ENCODE results near the gene SPG21. TPM values are rescaled to one million over a fixed set of nuclear protein-coding genes. Genes with fewer than 3 reads are reported as not detected.
"Not testable (repeated sequence)": the region's sequence is repeated elsewhere in the genome, so short reads cannot be mapped to it uniquely, and the experiment has no call there.

The SPG21 gene, protein sequence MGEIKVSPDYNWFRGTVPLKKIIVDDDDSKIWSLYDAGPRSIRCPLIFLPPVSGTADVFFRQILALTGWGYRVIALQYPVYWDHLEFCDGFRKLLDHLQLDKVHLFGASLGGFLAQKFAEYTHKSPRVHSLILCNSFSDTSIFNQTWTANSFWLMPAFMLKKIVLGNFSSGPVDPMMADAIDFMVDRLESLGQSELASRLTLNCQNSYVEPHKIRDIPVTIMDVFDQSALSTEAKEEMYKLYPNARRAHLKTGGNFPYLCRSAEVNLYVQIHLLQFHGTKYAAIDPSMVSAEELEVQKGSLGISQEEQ
- 49.5 TPM for total RNA-seq

DNA sequence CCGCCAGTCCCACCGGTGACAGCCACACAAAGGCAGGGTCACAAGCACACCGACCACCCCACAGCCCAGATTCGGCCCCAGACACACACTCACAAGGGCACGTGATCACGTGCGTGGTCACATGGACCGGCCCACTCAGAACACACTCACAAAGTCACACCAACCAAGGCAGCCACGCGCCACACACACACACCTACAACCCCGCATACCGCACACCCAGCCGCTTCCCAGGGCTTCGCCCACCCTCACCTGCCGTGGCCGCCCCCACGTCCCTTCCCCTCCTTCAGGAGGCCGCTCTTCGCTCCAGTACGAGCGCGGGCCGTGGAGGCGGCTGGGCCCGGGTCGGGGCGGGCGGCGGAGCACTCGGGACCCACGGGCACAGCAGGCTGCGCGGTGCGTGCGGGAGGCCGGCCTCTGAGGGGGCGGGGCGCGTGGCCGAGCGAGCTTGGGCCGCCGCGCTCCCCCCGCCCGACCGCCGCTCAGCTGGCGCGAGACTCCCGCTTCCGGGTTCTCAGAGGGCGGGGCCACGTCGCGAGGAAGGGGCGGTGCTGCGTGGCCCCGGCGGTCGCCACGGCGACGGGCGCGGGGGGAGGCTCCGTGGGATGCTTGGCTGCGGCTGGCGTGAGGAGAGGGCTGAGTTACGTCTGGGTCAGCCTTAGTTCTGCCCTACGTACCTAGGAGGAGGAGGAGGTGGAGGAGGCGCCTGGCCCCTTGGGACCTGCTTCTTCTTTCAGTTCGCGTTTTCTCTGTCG is at the start of gene SPG21:
SPG21 (minus strand) TSS at position 499 of the 752 bp plus-strand sequence. CDS start 6,345 bp downstream, outside the sequence.
- DNase-seq (ENCODE audit: low read depth in 2 of 3, low spot score in 2 of 3), result peak; percentile 81 to 95 (median 93)

DNA sequence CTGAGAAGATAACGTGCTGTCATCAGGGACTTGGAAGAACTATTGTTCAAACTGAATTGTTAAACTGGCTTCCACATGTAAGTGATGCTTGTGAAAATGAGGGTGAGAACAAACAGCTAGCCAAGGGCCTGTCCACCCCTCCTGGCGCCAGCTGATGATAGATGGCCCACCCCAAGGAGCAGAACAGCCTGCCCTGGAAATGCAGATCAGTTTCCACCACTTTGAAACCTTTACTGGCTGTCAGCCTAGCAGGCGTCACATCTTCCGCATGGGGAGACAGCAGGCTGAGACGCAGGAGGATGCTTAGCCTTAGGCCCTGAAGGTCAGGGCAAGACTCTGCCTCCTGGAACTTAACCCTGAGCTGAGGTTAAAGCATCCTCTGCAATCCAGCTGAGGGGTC is 49.1 kb upstream of the SPG21 start:
- no peak for DNase-seq (ENCODE audit: low read depth in 2 of 3, low spot score in 2 of 3)

DNA sequence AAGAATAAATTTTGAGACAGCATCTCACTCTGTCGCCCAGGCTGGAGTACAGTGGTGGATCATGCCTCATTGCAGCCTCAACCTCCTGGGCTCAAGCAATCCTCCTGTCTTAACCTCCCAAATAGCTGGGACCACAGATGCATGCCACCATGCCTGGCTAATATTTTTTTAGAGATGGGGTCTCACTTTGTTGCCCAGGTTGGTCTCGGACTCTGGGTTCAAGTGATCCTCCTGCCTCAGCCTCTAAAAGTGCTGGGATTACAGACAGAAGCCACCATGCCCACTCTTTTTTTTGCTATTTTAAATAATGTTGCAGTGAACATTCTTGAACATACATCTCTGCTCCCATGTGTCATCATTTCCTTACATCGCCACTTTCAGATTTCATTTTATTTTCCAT is 48.7 kb upstream of the SPG21 start:
- no peak for DNase-seq (ENCODE audit: low read depth in 2 of 3, low spot score in 2 of 3)

DNA sequence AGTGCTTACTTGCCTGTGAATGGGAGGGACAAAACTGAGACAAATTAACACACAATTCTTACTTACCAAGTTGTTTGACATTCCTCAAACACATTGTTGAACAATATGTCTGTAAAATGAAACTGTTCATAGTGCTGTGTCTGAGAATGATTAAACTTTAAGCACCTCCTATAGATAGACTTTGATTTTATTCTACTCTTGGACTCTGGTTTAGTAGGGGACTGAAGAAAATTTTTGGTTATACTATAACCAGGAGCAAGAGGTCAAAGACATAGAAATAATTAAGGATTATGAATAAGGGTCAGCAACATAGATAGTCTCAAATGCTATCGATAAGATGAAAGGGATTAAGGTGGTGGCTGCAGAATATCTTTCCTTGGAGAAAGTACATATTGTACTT is 47.6 kb upstream of the SPG21 start:
- no peak for DNase-seq (ENCODE audit: low read depth in 2 of 3, low spot score in 2 of 3)

DNA sequence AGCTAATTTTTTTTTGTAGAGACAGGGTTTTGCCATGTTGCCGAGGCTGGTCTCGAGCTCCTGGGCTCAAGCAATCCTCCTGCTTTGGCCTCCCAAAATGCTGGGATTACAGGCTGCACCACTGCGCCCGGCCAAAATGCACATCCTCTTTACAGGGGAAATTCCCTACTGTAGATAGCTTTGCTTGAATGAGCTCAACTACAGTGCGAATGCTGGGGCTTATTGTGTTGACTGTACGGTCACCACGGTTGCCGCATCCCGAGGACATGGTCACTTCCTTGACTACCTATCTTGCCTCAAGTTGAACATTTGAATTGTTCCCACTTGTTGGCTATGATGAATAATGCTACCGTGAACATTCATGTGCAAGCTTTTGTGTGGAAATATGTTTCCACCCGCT is 45.0 kb upstream of the SPG21 start:
- DNase-seq (ENCODE audit: low read depth in 2 of 3, low spot score in 2 of 3), result no peak

DNA sequence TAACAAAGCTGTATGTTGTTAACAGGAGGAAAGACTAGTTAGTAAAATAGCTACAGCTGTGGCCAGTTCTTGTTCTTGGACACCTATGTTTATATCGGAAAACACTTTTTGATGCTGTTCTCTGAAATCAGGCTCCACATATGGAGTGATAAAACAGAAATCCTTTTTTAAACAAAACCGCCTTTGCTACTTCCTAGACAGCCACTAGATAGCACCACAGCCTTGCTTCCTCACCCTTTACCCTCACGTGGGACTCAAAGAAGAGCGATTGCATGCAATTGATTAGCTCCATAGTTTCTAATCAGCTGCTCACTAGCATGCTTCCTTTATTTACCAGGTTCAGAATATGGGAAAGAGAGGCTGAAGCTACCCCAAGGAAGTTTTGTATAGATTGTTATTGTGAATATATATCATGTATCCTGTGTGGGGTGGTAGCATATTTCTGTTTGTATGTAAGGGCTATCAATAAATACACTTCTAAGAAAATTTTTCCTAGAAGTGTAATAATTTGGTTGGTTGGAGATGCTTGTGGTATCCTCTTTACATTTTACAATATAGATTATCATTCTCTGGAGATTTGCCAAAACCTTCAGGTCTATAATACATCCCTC is 44.0 kb upstream of the SPG21 start:
- DNase-seq (ENCODE audit: low read depth in 2 of 3, low spot score in 2 of 3), result peak in 1 of 3 donors; percentile 55

DNA sequence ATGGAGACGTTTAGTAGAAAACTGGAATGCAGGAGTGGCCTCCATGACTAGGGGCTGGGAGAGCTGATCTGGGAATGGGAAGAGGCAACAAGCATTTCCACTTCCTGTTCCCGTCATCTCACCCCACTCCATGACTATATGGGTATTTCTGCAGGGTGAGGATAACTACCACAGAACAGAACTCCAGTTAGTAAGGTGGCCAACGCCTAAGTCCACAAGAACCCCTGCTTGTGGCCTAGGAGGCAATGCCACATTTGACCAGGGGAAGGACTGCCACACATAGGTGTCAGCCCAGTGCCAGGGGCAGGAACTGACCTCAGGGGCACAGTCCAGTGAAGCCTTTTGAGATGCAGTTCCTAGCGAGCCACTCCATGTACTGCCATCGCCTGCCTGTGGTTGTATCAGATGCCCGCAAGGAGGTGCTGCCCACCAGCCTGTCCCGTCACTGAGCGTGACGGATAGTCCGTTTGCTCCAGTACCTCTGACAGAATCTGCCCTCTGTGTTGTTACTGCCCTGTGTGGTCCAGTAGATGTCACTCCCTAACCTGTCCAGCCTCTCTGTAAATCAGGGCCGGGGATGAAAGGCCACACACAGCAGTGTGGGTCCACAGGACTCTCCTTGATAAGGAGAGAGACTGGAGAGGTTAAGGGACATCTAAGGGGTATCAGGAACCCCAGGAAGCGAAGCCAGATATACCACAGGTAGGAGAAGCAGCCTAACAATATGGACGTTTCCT is 43.3 kb upstream of the SPG21 start:
- DNase-seq (ENCODE audit: low read depth in 2 of 3, low spot score in 2 of 3), result peak in 2 of 3 donors; percentile 62 to 79

DNA sequence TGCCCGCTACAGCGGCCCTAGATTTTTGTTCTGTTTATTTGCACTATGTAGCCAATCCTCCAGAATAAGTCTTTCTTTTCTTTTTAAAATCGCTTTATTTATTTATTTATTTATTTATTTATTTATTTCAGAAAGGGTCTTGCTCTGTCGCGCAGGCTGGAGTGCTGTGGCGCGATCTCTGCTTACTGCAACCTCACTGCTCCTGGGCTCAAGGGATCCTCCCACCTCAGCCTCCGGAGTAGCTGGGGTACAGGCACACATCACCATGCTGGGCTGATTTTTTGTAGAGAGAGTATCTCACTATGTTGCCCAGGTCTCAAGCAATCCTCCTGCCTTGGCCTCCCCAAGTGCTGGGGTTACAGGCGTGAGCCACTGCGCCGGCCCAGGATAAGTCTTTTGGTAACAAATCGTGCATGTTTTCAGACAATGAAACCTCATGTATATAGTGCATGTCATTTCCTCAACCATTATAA is 40.1 kb upstream of the SPG21 start:
- DNase-seq (ENCODE audit: low read depth in 2 of 3, low spot score in 2 of 3), result no peak

DNA sequence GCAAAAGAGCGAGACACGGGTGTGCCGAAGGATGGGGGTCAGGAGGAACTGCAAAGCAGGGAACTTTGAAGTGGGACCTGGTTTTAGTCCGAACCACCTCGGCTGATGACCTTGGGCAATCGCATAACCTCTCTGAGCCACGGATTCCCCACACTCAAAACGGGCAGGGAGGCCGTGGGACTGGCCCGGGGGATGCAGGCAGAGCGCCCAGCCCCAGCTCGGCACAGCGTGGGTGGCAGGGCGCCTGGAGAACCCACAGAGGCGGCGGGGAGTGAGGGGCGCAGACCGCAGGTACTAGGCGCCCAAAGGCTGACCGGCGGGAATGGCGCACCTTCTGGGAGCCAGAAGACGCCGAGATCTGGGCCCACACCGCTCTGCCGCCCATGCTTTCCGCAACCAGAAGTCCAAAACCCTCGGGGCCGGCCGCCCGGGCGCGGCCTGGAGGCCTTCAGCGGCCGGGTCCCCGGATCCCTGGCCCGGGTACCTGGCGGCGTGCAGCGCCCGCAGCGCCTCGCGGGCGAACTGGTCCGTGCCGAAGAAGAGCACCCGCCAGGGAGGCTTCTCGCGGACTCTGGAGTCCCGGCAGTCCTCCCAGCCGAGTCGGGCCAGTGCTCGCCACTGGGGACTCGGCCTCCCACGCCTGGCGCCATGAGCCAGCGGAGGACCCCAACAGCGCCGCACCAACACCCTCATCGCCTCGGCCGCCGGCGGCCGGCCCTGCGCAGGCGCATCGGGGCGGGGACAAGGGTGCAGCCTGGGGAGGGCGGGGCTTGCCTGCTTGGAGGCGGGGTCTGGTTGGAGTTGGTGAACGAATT is 39.4 kb upstream of the SPG21 start, which contains the start of gene MTFMT:
MTFMT (minus strand) TSS at position 719 of the 815 bp plus-strand sequence; CDS start at position 693, 26 bp downstream.
- DNase-seq (ENCODE audit: low read depth in 2 of 3, low spot score in 2 of 3), result peak; percentile 57 to 93 (median 87)

DNA sequence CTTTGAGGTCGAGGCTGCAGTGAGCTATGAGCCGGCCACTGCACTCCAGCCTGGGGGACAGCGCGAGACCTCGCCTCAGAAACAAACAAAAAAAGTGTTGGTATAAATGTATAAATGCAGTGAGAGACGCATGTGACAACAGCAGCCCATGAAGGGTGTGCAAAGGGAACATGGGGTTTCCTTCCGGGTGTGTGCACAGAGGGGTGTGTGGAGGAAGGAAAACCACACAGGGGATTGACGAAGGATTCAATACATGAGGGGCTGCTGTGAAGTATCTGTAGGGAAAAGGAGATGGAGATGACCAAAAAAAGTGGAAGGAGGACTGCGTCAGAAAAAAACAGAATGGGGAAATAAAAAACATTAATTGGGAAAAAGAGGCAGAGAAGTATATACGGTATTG is 38.6 kb upstream of the SPG21 start:
- no peak for DNase-seq (ENCODE audit: low read depth in 2 of 3, low spot score in 2 of 3)

DNA sequence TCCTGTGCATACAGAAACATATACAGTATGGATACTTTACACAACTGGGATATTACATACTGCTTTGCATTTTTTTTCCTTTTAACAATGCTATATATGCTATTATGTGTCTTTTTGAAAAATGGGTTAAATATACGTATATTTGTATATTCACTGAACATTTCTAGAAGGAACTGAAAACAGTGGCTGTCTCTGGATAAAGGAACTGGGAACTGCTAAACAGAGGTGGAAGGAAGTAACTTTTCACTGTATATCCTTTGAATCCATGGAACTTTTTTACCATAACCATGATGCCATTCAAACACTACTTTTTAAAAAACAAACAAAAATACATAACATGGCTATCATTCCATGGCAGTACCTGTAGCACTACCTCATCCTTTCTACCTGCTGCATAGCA is 37.9 kb upstream of the SPG21 start:
- no peak for DNase-seq (ENCODE audit: low read depth in 2 of 3, low spot score in 2 of 3)

DNA sequence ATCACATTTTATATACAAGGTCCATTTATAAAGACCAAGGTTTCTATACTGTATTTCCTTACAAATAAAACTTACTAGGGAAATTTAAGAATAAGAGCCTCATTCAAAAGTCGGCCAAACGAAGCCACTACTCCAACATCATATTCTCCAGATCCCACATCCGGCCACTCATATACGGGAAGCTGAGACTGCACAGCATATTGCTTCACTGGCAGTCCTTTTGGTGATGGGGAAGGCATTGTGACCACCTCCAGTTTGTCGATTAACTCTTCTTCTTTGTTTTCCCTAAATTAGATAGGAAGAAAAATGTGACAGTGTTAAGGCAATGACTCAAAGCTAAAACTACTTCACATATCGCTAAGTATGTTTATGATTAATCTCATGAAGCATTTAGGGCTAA is 37.0 kb upstream of the SPG21 start:
- DNase-seq (ENCODE audit: low read depth in 2 of 3, low spot score in 2 of 3), result no peak

DNA sequence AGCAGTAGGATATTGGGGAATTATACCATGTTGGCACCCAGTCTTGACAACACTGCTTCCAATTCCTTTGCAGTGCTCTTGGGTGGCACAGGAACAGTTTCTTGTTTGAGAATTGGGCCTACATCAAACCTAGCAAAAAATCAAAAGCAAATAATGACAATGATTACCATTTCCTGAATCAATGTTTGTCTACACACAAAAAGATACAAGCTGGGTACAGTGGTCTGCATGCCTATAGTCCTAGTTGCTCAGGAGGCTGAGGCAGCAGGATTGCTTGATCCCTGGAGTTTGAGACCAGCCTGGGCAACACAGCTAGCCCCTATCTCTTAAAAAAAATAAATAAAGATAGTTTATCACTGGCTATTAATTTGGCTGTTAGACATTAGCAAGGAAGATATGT is 31.8 kb upstream of the SPG21 start:
- DNase-seq (ENCODE audit: low read depth in 2 of 3, low spot score in 2 of 3), result no peak

DNA sequence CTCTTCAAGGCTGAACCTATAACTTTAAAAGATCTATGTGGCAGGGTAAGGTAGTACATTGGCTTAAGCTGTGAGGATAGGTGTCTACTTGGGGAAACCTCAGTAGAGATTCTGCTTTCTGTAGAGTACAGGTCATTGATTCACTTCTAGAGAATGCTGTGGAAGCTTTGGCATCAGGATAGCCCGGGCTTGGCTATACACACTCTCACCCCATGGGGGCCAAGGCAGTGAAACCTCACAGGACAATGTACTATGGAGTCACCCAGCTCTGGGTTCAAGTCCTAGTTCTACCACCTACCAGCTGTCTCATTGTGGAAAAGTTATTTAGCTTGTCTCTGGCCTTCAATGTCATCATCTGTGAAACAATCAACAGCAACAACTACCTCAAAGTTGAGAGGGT is 30.7 kb upstream of the SPG21 start:
- no peak for DNase-seq (ENCODE audit: low read depth in 2 of 3, low spot score in 2 of 3)

DNA sequence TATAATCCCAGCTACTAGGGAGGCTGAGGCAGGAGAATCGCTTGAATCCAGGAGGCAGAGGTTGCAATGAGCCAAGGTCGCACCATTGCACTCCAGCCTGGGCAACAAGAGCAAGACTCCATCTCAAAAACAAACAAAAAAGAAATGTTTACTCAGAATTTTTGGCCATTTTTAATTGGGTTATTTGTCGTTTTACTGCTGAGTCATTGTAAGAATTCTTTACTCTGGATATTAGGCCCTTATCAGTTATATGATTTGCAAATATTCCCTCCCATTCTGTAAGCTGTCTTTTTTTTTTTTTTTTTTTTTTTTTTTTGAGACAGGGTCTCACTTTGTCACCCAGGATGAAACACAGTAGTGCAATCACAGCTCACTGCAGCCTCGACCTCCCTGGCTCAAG is 21.5 kb upstream of the SPG21 start:
- not testable (repeated sequence) for DNase-seq (ENCODE audit: low read depth in 2 of 3, low spot score in 2 of 3)

DNA sequence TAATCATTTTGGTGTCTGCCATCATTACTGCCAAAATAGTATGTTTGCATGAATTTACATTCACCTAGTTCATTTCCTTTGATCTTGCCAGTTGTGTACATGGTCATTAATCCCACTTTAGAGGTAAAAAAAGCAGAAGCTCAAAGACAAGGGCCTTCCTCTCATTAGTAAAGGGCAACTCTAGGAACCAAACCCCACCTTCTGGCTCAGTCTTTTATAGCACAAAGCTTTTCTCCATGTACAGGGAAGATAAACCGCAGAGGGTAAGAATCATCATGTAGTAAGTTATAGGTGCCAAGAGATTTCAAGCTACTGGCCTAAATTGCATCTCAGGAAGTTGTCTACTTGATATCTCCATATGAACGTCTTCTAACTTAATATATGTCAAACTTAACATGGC is 19.3 kb upstream of the SPG21 start:
- DNase-seq (ENCODE audit: low read depth in 2 of 3, low spot score in 2 of 3), result peak in 2 of 3 donors; percentile 41 to 74

DNA sequence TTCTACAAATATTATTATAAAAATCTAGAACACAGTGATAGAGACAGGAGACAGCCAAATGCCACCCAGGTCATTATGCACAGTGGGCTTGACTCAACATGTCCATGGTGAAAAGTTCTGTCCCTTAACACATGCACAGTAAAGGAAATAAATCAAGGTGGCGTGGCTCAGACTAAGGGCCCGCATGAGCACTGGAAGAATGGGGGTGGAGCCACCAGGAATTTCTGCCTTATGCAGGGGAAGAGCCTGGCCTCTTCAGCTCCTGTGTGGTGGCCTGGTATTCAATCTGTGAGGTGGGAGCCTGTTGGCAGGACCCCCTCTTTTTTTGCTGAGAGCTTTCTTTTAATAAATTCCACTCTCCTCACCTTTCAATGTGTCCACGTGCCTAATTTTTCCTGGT is 17.2 kb upstream of the SPG21 start:
- no peak for DNase-seq (ENCODE audit: low read depth in 2 of 3, low spot score in 2 of 3)

DNA sequence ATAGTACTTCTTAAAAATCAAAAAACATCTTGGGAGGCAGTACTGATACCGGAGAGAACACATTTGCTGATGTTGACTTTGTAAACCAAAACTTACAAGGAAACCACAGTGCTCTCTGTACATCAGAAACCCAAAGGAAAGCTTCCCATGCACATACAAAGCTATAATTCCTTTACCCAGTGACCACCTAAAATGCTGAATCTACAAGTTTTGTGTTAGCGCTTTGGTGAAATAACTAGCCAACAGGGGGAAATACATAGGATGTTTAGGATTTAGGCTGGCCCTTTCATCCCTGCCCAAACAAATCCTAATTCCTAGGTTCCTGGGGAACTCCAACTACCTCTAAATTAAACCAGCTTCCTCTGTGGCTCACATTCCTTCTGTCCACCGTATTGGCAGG is 15.3 kb upstream of the SPG21 start:
- no peak for DNase-seq (ENCODE audit: low read depth in 2 of 3, low spot score in 2 of 3)

DNA sequence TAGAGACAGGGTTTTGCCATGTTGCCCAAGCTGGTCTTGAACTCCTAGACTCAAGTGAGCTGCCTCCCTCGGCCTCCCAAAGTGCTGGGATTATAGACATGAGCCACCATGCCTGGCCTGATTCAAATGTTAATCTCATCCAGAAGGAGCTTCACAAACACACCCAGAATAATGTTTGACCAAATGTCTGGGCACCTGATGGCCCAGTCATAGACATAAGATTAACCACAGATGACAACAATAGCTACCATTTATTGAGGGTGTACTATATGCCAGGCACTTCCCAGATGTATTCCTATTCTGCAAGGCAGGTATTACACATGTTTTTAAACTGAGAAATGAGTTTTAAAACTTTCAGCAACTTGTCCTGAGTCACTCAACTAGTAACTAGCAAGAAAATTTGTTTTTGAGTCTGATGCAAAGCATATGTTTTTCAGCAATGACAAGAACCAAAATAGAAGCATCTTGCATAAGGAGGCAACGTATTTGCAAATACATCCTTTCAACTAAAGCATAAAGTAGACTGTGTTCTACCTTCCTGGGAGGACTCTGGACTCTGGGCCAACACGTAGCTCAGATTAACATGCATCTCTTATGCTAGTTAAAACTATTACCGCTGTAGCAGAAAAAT is 8.1 kb upstream of the SPG21 start:
- DNase-seq (ENCODE audit: low read depth in 2 of 3, low spot score in 2 of 3), result no peak

DNA sequence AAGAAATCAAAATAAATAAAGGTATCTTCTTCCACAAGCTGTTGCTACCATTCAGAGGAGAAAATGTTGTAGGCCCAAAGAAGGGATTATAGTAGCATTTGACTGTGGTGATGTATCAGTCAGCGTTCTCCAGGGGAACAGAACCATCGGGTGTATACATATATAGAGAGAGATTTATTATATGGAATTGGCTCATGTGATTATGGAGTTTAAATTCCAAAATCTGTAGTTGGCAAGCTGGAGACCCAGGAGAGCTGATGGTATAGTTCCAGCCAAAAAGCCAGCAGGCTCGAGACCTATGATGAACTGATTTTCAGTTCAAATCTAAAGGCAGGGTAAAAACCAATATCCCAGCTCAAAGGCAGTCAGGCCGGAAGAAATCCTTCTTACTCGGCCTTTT is 7.4 kb upstream of the SPG21 start:
- DNase-seq (ENCODE audit: low read depth in 2 of 3, low spot score in 2 of 3), result no peak

All from hematopoietic multipotent progenitor cell (in vitro differentiated cells).